ENCODE results near the gene COQ2.
"Not testable (repeated sequence)": the region's sequence is repeated elsewhere in the genome, so short reads cannot be mapped to it uniquely, and the experiment has no call there.

COQ2 gene

GRCh38 chr4:83284193-83285054 is at the start of gene COQ2:
COQ2 (minus strand) TSS chr4:83284798; CDS start chr4:83284764, 34 bp downstream.
- DNase-seq (ENCODE audit: low spot score) = peak; percentile 97

GRCh38 chr4:83331956-83332355 is 47.4 kb upstream of the COQ2 start:
- no peak for DNase-seq (ENCODE audit: low spot score)

DNA sequence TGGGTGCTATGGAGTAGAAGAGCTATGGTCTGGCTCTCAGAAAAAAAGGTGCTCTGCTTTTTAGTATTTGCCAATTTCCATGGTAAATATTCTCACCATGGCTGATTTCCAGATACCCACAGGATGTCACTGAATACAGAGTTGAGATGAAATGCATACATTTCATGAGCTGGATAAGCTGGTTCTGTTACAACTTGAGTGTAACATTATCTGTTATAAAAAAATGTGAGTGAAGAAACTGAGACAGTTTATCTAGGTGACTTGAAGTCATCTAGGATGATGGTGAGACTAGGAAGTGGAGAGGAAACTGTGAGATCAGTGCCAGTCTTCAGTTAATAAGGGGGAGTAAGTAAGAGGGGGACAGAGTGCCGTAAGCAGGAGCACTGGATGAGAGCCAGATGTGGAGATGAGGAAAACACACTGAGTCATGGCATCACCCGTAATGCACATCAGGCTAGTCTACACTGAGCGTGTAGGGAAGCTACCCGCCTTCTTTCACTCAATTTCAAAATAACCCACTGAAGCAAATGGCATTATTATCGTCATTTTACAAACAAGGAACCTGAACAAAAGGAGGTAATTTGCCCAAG is 45.0 kb upstream of the COQ2 start:
- no peak for DNase-seq (ENCODE audit: low spot score)

DNA sequence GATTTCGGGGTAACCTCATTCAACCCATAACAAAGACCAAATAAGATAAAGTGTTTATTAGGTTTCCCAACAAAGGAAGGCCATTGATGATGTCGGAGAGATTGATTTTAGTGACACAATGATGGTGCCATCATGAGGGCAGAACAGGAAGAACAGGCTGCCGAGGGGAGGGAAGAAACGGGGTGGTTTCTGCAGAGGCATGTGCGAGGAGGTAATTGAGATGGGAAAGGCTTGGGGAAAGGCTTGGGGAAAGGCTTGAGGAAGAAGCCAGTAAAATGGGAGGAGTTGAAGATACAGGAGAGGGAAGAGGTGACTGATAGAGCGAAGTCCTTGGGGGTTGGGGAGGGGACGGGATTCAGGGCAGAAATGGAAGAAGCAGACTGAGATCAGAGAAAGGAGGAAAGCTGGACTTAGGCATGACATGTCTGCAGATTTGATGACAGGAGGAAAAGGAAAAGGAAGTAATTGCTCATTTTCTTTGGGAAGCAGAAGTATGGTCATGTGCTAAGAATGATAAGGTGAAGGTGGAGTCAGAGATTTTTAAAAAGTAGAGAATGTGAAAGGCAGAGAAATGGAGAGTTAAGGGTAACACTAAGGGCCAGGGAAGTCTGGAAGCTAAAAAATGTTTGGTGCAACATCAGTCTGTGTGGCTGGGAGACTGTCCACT is 44.1 kb upstream of the COQ2 start:
- peak; percentile 53 for DNase-seq (ENCODE audit: low spot score)

- no peak for DNase-seq (ENCODE audit: low spot score)
These were observed 41.9 kb upstream of the COQ2 start for GRCh38 chr4:83326546-83326945.

GRCh38 chr4:83325306-83325705 is 40.7 kb upstream of the COQ2 start:
- not testable (repeated sequence) for DNase-seq (ENCODE audit: low spot score)

GRCh38 chr4:83323136-83323535 is 38.5 kb upstream of the COQ2 start:
- DNase-seq (ENCODE audit: low spot score) = no peak

DNA sequence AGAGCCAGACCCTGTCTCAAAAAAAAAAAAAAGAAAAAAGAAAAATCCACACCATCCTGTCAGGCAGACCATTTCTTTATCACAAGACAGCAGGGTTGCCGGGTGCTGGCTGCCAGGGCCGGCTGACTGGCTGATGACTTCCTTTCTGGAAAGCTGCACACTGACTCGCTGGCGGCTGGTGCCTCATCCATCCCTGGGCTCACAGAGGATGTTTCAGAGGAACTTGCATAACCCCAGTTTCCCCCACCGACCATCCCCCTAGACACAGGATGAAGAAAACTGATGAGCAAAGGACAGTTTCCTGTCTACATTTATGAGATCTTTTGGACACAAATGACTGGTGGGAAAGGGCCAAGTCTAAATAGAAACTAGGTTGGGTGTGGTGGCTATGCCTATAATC is 36.0 kb upstream of the COQ2 start:
- DNase-seq (ENCODE audit: low spot score) = no peak

DNA sequence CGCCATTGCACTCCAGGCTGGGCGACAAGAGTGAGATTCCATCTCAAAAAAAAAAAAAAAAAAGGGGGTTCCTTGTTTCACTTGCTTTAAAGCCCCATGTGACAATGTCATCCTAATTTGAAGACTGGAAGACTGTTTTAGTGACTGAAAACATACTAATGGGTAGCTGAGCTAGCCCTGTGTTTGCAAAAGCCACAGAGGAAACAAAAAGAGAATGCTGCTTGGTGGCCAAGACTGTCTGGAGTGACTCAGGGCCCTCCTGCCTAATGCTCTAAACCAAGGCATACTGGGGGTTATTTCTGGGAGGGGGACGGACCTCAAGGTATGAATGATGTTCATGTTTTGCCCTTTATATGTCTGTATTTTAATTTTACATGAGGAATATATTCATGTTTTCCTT is 34.1 kb upstream of the COQ2 start:
- no peak for DNase-seq (ENCODE audit: low spot score)

DNA sequence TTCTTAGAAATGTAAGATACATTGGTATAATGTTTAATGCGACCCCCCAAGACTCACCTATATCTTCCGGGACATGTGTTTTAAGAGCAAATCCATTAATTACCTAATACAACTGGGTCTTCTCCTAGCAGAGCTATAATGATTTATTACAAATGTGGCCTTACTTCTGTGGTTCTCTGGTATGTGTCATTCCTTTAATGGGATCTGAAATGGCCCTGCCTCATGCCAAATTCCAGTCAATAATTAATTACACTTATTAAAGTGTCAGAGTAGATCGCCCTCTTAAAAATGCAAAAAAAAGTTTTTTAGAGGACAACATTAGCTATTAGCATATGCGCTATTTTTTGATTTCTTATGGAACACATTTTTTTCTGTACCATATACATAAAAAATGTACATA is 33.1 kb upstream of the COQ2 start:
- no peak for DNase-seq (ENCODE audit: low spot score)

- DNase-seq (ENCODE audit: low spot score) = no peak
These were observed 32.0 kb upstream of the COQ2 start for GRCh38 chr4:83316459-83317165.

DNA sequence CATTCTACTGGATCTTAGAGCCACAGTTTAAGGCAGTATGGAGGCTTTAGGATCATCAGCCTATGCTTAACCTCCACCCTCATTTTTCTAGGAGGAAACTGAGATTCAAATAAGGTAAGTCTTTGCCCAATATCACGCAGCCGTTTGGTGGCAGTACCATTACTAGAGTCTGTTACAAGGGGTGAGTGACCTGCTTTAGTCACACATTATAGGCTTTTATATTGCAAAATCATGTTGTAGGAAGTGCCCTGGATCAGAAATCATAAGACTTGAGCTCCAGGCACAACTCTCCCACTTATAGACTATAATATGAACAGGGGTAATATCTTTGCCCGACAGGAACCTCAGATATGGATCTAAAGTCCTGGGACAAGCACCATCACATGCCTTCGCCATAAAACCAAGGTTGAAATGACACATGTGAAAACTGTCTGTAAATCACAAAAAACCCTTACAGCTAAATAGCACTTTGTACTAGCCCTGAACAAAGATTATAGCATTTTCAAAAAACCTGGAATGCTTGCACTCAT is 30.8 kb upstream of the COQ2 start:
- no peak for DNase-seq (ENCODE audit: low spot score)

GRCh38 chr4:83308672-83309071 is 24.1 kb upstream of the COQ2 start:
- DNase-seq (ENCODE audit: low spot score) = peak; percentile 65

DNA sequence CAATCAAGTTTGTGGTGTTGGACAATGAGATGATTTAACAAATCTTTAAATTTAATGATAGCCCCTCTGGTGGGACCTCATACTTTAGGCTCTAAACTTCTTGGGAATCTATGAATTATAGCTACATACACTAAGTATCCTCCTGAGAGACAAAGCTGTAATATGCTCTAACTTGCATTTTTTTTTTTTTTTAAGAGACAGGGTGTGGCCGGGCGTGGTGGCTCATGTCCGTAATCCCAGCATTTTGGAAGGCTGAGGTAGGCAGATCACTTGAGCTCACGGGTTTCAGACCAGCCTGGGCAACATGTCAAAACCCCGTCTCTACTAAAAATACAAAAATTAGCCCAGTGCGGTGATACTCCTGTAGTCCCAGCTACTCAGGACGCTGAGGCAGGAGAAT is 23.3 kb upstream of the COQ2 start:
- no peak for DNase-seq (ENCODE audit: low spot score)

GRCh38 chr4:83305187-83305586 is 20.6 kb upstream of the COQ2 start:
- no peak for DNase-seq (ENCODE audit: low spot score)

DNA sequence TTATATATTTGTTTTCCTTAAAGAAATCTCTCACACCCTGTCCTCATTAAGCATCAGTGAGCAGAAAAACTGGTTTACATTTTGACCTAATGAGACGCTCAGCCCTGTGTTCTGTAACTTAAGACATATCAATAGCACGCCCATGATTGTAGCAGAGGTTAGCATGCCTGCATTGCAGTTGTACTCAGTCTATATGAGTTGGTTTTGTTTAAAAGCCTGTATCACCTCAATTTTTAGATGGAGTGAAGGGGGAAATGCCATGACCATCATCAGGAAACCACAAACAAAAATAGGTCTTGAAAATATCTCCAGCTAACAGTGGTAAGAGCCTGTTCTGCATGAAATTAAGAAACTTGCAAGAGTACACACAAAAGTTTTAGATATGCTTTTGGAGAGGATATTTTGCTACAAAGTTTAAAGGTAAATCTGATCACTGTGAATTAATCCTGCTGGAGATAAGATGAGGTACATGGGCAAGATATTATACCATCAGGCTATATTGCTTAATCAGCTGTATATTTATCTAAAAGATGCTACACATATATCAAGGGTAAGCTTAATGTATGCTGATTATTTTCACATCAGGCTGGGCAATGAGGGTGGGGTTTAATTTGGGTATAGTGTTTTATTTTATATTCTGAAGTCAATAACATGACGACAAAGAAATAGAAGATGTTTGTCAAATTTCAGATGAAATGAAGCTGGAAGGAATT is 13.1 kb upstream of the COQ2 start:
- DNase-seq (ENCODE audit: low spot score) = no peak

GRCh38 chr4:83293305-83294046 is 8.9 kb upstream of the COQ2 start:
- no peak for DNase-seq (ENCODE audit: low spot score)

- not testable (repeated sequence) for DNase-seq (ENCODE audit: low spot score)
These were observed 5.6 kb upstream of the COQ2 start for GRCh38 chr4:83290059-83290774.

- DNase-seq (ENCODE audit: low spot score) = not testable (repeated sequence)
These were observed 3.8 kb upstream of the COQ2 start for GRCh38 chr4:83288381-83288780.

GRCh38 chr4:83285055-83285407 is 433 bp upstream of the COQ2 start:
- DNase-seq (ENCODE audit: low spot score) = peak; percentile 14

Data from iPS-NIHi11 (cell line).